Fibroblast of pulmonary artery (primary cell): ENCODE measurements around the gene EGFR.

Experiments
- DNase-seq: peaks from one replicate; pipeline ENCODE4 v3.0.0-alpha.2; 2010; ENCODE audit warnings: low read depth
- H3K4me3 ChIP-seq: replicated peaks from 2 replicates; pipeline ENCODE4 v1.5.1; 2011; ENCODE audit warnings: low read depth, mild to moderate bottlenecking, control low read depth, low read length, moderate library complexity
- TF ChIP-seq, protein P1 (sequence below): IDR thresholded peaks from 2 replicates; pipeline ENCODE4 v1.5.1; 2011; ENCODE audit warnings: mild to moderate bottlenecking, control low read depth, low read length, inconsistent platforms; ENCODE audit errors: missing control alignments

Gene EGFR

DNA sequence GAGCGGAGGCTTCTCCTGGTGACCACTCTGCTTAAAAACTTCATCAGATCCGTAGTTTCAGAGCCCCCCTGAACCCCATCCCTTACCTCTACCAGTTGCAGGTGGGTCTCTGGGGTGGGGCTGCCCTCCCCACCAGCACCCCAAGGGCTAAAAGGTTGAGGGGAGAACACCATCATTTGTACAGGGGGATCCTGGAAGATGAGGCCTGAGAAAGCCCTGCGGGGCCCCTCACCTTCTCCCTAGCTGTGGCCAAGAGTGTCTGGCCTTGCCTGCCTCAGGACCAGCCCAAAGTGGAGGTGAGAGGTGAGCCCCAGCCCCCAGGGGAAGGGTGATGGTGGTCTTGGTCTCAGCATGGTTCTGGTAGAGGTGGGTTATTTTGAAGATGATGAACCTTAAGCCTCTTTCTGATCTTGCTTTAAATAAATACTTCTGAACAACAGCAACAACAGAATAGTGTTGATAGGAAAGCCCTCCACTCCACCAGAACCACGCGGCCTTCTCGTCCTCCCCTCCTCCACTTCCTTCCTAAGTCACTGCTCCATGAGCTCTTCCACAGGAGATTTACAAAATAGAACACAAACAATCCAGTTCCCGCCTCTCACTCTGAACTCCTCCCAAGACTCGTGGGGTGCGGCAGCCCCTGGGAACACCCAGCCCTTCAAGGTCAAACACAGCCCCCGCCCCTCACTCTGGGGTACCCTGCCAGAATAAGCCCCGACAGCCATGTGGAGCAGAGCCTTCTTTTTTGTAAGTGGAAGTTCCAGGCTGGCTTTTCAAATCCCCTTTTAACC lies 169.1 kb downstream of the EGFR start:
- peak; percentile 30 for DNase-seq
- TF ChIP-seq, protein P1, sequence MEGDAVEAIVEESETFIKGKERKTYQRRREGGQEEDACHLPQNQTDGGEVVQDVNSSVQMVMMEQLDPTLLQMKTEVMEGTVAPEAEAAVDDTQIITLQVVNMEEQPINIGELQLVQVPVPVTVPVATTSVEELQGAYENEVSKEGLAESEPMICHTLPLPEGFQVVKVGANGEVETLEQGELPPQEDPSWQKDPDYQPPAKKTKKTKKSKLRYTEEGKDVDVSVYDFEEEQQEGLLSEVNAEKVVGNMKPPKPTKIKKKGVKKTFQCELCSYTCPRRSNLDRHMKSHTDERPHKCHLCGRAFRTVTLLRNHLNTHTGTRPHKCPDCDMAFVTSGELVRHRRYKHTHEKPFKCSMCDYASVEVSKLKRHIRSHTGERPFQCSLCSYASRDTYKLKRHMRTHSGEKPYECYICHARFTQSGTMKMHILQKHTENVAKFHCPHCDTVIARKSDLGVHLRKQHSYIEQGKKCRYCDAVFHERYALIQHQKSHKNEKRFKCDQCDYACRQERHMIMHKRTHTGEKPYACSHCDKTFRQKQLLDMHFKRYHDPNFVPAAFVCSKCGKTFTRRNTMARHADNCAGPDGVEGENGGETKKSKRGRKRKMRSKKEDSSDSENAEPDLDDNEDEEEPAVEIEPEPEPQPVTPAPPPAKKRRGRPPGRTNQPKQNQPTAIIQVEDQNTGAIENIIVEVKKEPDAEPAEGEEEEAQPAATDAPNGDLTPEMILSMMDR, result no peak

DNA sequence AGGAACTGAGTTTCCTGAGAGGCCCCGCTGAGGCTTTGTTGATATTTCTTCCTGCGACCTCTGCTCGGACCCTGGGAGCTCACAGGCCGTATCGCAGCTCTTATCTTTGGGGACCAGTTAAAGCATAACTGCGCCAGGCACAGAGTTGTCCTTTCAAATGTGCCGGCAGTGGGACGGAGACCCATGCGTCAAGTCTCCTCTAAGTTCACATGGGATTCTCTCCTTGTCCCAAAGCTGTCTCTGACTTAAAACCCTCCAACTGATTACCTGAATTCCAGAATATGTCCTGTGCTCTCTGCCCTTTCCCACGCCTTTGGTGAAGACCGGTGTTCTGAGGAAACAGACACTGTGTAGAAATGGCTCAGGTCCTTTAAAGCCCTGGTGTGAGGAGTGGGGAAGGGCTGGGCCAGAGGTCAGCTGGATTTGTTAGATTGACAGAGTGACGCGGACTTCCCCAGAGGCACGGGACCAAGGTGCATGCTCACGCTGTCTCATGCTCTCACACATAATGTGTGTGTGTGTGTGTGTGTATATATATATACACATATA lies 169.8 kb downstream of the EGFR start:
- no peak overlapping the region for H3K4me3 ChIP-seq
- TF ChIP-seq, protein P1, result no peak
- no peak for DNase-seq

More for the DNA sequence above, 169.1 kb downstream of the EGFR start:
- no peak overlapping the region for H3K4me3 ChIP-seq

DNA sequence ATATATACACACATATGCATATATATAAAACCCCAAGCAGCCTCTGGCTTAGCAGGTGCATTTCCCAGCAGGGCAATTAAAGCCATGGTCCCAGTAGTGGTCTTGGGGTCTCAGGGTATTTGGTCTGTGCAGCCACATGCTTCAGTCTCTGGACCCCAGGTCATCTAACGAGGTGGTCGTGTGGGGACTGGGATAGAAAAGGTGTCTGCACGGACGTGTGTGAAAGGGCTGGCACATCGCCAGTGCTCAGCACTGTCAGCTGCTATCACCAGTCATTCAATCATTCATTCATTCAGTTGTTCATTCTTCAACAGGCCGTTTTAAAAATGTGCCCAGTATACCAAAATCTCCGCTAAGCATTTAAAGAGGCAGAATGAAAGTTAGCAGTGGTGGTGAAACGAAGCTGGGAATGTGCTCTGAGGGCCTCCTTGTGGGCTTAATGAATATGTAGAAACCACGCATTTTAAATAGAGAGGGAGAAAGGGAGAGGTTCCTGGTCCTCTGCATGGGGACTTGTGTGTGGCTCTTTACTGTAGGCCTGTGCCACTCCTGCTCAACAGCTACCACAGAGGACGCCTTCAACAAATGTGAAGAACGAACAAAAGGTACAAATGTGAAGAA lies 170.4 kb downstream of the EGFR start:
- TF ChIP-seq, protein P1, result no peak
- DNase-seq, result no peak
- no peak overlapping the region for H3K4me3 ChIP-seq

DNA sequence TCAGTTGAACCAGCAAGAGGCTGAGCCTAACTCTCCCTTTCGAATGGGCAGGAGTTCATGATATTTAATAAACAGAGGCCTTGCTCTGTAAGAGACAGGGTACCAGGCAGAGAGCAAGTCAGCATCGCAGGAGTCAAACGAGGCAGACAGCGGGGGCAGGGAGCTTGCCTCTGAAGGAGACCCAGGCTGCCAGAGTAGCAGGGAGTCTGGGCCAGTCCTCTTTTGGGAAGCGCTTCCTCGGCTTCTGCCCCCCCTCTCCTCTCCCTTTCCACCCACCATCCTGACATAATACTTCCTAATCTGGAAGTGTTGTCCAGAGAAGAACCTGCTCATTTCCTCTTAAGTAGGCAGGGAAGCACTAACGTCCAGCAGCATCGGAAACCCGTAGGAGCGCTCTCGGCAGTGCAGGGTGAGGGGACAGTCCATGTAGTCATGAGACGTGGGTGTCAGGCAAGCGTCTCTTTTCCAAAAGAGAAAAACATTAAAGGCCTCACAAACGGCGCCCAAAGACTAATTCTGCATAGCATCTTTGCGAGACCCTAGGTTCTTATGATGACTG lies 171.1 kb downstream of the EGFR start:
- TF ChIP-seq, protein P1, result no peak

DNA sequence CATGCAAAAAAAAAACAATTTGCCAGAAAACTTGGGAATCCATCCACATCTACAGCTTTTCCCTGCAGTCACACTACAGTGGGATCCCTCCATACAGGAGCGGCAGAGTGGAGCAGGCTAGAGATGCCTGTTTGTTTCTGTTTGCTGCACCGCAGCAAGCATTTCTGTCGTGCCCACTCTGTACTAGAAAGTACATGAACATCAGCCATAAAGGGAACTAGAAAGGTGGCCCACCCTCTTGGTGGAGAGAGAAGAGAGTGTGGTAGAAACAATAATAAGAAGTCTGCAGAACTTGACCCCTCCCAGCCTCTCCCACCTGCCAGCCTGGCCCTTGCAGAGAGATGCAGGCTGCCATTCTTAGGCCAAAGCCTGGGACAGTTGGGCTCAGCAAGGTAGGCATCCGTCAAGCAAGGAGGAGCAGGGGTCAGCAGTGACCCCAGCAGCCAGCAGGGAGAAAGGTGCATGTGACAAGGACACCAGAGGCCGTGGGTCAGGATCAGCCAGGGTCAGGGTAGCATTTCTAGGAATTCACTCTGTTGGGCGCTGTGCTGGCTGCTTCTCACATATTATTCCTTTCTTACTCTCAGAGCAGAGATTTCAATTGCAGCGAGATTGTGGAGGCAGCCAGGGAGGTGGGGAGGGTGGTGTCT lies 171.8 kb downstream of the EGFR start:
- no peak overlapping the region for H3K4me3 ChIP-seq
- TF ChIP-seq, protein P1, result no peak
- DNase-seq, result no peak

More for the DNA sequence above, 171.1 kb downstream of the EGFR start:
- no peak overlapping the region for H3K4me3 ChIP-seq
- no peak for DNase-seq

DNA sequence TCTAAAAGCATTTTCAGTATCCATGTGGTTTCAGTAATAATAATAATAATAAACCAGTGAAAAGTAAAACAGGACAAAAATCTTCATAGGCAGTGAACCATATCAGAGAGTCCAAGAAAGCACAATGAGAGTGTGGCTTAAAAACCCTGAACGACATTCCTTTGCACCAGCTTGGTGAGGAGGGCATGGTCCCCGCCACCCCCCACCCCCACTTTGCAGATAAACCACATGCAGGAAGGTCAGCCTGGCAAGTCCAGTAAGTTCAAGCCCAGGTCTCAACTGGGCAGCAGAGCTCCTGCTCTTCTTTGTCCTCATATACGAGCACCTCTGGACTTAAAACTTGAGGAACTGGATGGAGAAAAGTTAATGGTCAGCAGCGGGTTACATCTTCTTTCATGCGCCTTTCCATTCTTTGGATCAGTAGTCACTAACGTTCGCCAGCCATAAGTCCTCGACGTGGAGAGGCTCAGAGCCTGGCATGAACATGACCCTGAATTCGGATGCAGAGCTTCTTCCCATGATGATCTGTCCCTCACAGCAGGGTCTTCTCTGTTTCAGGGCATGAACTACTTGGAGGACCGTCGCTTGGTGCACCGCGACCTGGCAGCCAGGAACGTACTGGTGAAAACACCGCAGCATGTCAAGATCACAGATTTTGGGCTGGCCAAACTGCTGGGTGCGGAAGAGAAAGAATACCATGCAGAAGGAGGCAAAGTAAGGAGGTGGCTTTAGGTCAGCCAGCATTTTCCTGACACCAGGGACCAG lies 172.5 kb downstream of the EGFR start:
- no peak for DNase-seq
- no peak overlapping the region for H3K4me3 ChIP-seq
- TF ChIP-seq, protein P1, result no peak
